HepG2 (cell line): ENCODE measurements around the gene PDE1C. TPM values are rescaled to one million over a fixed set of nuclear protein-coding genes. Genes with fewer than 3 reads are reported as not detected.

Experiments
- ATAC-seq: fragments of 200-7000 bp; cut with Tn5 transposase; 3 replicates; pipeline ENCODE4 v1.9.1; 2020; ENCODE audit warnings: mild to moderate bottlenecking, moderate library complexity
- BruUV-seq: library from RNA; stranded (reverse); fragments of 400-500 nt; replicated peaks from 2 replicates; lab custom pipeline; 2021; lab: Mats Ljungman, UMichigan
- CTCF ChIA-PET: fragments of 300-600 bp; formaldehyde crosslinking; extraction: SDS; loops from one replicate; lab custom pipeline; 2021; ENCODE audit warnings: low total read pairs, inconsistent platforms, low intra/inter-chr PET ratio; lab: Yijun Ruan, JAX
- POLR2A ChIA-PET: fragments of 350-600 bp; sonication (Branson Sonifier 250); formaldehyde crosslinking; loops from one replicate; lab custom pipeline; 2020; ENCODE audit warnings: antibody characterized with exemption, inconsistent platforms; lab: Yijun Ruan, JAX
- DNase-seq: peaks from one replicate; pipeline ENCODE4 v3.0.0-alpha.2; 2015; ENCODE audit warnings: low spot score
- FAIRE-seq: peaks from 3 replicates; lab custom pipeline; 2011; peaks lifted over from hg19 to GRCh38; lab: Jason Lieb, UNC
- H2AFZ ChIP-seq: one replicate; pipeline ENCODE4 v1.6.1; 2011; ENCODE audit warnings: low read length, inconsistent platforms
- H3K27ac ChIP-seq: fragments of 300-600 bp; 3 replicates; pipeline ENCODE4 v1.8.0; 2011; ENCODE audit warnings: mixed run types, mild to moderate bottlenecking, mixed read lengths, low read length, inconsistent platforms; ENCODE audit not compliant: insufficient read depth; ENCODE audit errors: extremely low read length
- H3K27me3 ChIP-seq, 2 experiments: fragments of 200-600 bp in 1 of 2; 2 replicates in 1 of 2; 3 replicates in 1 of 2; pipeline versions ENCODE4 v1.6.0 to v1.8.0; 2011; ENCODE audit warnings: low read length in 2 of 2, mild to moderate bottlenecking in 2 of 2, moderate library complexity in 2 of 2, inconsistent platforms in 1 of 2; ENCODE audit not compliant: insufficient read depth in 2 of 2, control insufficient read depth in 1 of 2
- H3K36me3 ChIP-seq, 2 experiments: fragments of 200-600 bp in 1 of 2; replicated peaks in 1 of 2; 2 replicates in 1 of 2; 3 replicates in 1 of 2; pipeline versions ENCODE4 v1.5.1 to v1.8.0; 2011; ENCODE audit warnings: low read length in 2 of 2, inconsistent platforms in 1 of 2; ENCODE audit not compliant: insufficient read depth in 2 of 2, control insufficient read depth in 1 of 2
- H3K4me1 ChIP-seq: 2 replicates; pipeline ENCODE4 v1.5.1; 2012; ENCODE audit warnings: low read length, inconsistent platforms; ENCODE audit not compliant: insufficient read depth
- H3K4me2 ChIP-seq: 2 replicates; pipeline ENCODE4 v1.6.0; 2011; ENCODE audit warnings: low read depth, low read length, inconsistent platforms
- H3K4me3 ChIP-seq, 3 experiments: fragments of 200-600 bp in 1 of 3; sonication (generic), shearing (Covaris generic) in 1 of 3; replicated peaks in 1 of 3; 2 replicates each; pipeline ENCODE4 v1.5.1; 2011 to 2016; ENCODE audit warnings: low read length in 3 of 3, inconsistent platforms in 2 of 3, low read depth in 2 of 3, mild to moderate bottlenecking in 2 of 3, control low read depth in 1 of 3, mixed read lengths in 1 of 3; ENCODE audit not compliant: insufficient read depth in 1 of 3
- H3K79me2 ChIP-seq: one replicate; pipeline ENCODE4 v1.6.1; 2011; ENCODE audit warnings: low read length, inconsistent platforms; ENCODE audit not compliant: insufficient read depth
- H3K9ac ChIP-seq: 2 replicates; pipeline ENCODE4 v1.6.0; 2011; ENCODE audit warnings: mild to moderate bottlenecking, low read depth, low read length, inconsistent platforms; ENCODE audit not compliant: insufficient read depth
- H3K9me3 ChIP-seq: 2 replicates; pipeline ENCODE4 v1.5.1; 2012; ENCODE audit warnings: mild to moderate bottlenecking, low read length
- H4K20me1 ChIP-seq: 2 replicates; pipeline ENCODE4 v1.6.0; 2011; ENCODE audit warnings: inconsistent platforms, mild to moderate bottlenecking, low read length, moderate library complexity; ENCODE audit not compliant: insufficient read depth
- ARNTL ChIP-seq: sonication (generic); formaldehyde crosslinking; IDR thresholded peaks from 2 replicates; pipeline ENCODE4 v1.4.0; 2020; ENCODE audit warnings: mild to moderate bottlenecking, missing genetic modification reagents
- GFI1 ChIP-seq: sonication (generic); formaldehyde crosslinking; IDR thresholded peaks from 2 replicates; pipeline ENCODE4 v1.5.0; 2020; ENCODE audit warnings: missing genetic modification reagents, mild to moderate bottlenecking, borderline replicate concordance
- GPBP1L1 ChIP-seq: sonication (generic); formaldehyde crosslinking; IDR thresholded peaks from 2 replicates; pipeline ENCODE4 v1.5.0; 2020; ENCODE audit warnings: mild to moderate bottlenecking, missing genetic modification reagents
- GPN1 ChIP-seq: sonication (generic); formaldehyde crosslinking; IDR thresholded peaks from 2 replicates; pipeline ENCODE4 v1.5.1; 2020; ENCODE audit warnings: missing genetic modification reagents, borderline replicate concordance
- JARID2 ChIP-seq: sonication (generic); formaldehyde crosslinking; IDR thresholded peaks from 2 replicates; pipeline ENCODE4 v1.8.1; 2023; ENCODE audit warnings: missing genetic modification reagents, inconsistent platforms; ENCODE audit not compliant: insufficient replicate concordance
- MBD4 ChIP-seq: IDR thresholded peaks from 2 replicates; pipeline ENCODE4 v1.6.1; 2012; ENCODE audit warnings: low read length, inconsistent platforms, borderline replicate concordance
- NR0B2 ChIP-seq: sonication (generic); formaldehyde crosslinking; IDR thresholded peaks from 2 replicates; pipeline ENCODE4 v1.4.0; 2020; ENCODE audit warnings: mild to moderate bottlenecking, missing genetic modification reagents
- NR2F2 ChIP-seq: IDR thresholded peaks from 2 replicates; pipeline ENCODE4 v1.6.1; 2012; ENCODE audit warnings: low read depth, inconsistent platforms, borderline replicate concordance
- SIX1 ChIP-seq: sonication (generic); formaldehyde crosslinking; IDR thresholded peaks from 2 replicates; pipeline ENCODE4 v1.4.0; 2020; ENCODE audit warnings: missing genetic modification reagents, borderline replicate concordance
- SP2 ChIP-seq: sonication (generic); formaldehyde crosslinking; IDR thresholded peaks from 2 replicates; pipeline ENCODE4 v1.5.1; 2020; ENCODE audit warnings: mild to moderate bottlenecking, missing genetic modification reagents
- ZNF101 ChIP-seq: sonication (generic); formaldehyde crosslinking; IDR thresholded peaks from 2 replicates; pipeline ENCODE4 v1.4.0; 2020; ENCODE audit warnings: mild to moderate bottlenecking, low read depth, missing genetic modification reagents, borderline replicate concordance
- ZNF12 ChIP-seq: sonication (generic); formaldehyde crosslinking; IDR thresholded peaks from 2 replicates; pipeline ENCODE4 v1.5.0; 2020; ENCODE audit warnings: missing genetic modification reagents
- ZNF124 ChIP-seq: sonication (generic); formaldehyde crosslinking; IDR thresholded peaks from 2 replicates; pipeline ENCODE4 v1.4.0; 2020; ENCODE audit warnings: missing genetic modification reagents
- ZNF496 ChIP-seq: sonication (generic); formaldehyde crosslinking; IDR thresholded peaks from 2 replicates; pipeline ENCODE4 v1.8.1; 2023; ENCODE audit warnings: mild to moderate bottlenecking, moderate library complexity, missing genetic modification reagents; ENCODE audit not compliant: insufficient replicate concordance
- WGBS: methylation state at CpG from one replicate; pipeline ENCODE4 v1.1.6; 2017; ENCODE audit warnings: low lambda C conversion rate; 5-methylcytosine and 5-hydroxymethylcytosine counted together
- in situ Hi-C: cut with HindIII; loops from 2 replicates; pipeline ENCODE4 v1.10.0; 2017; ENCODE audit warnings: low pct_unique_long_range_greater_than_20kb; ENCODE audit not compliant: extremely low pct_ligation_motif_present
- intact Hi-C: fragments of 100-400 bp; cut with micrococcal nuclease; formaldehyde crosslinking; loops from one replicate; pipeline ENCODE4 v1.10.0; 2022; ENCODE audit not compliant: unreplicated experiment
- polyA plus RNA-seq, 8 experiments: library from polyadenylated mRNA; depleted of rRNA in 3 of 8; stranded (reverse) in 7 of 8; unstranded in 1 of 8; fragments of >200 nt; fragmentation: Illumina TruSeq in 4 of 8; extraction: Trizol in 4 of 8; gene quantifications; 2 replicates each; pipeline versions ENCODE4 v1.2.1 to v1.2.3, GENCODE V29; 2011 to 2016; ENCODE audit warnings: low read depth in 4 of 8, missing spikeins in 1 of 8, mixed read lengths in 1 of 8; ENCODE audit not compliant: insufficient read depth in 1 of 8
- total RNA-seq, 5 experiments: library from RNA; depleted of rRNA; stranded (reverse); fragments of >200 nt; fragmentation: Illumina TruSeq; extraction: Trizol; gene quantifications; 2 replicates each; pipeline ENCODE4 v1.2.3, GENCODE V29; 2016; ENCODE audit warnings: low read depth in 1 of 5
- TF ChIP-seq, protein P1 (sequence below): sonication (generic); formaldehyde crosslinking; IDR thresholded peaks from 2 replicates; pipeline ENCODE4 v1.5.1; 2020; ENCODE audit warnings: mild to moderate bottlenecking, missing genetic modification reagents, borderline replicate concordance

The PDE1C gene
- total and polyA plus RNA-seq, 2 of the 13 experiments (the other 11 are each of a cell fraction or from before 2014, with no cell fraction given) = not detected

GRCh38 chr7:31751726-31752125 lies 318.5 kb downstream of the PDE1C start (continued):
- TF ChIP-seq NR0B2 (CRISPR knock-in tag) (no peak), ARNTL (CRISPR knock-in tag) (no peak), ZNF124 (CRISPR knock-in tag) (no peak), GFI1 (CRISPR knock-in tag) (no peak)
- TF ChIP-seq, all 625 proteins: peak for 0

- CTCF ChIA-PET = no interaction called here
- FAIRE-seq = no peak
- in situ Hi-C loops = loop anchor here (10.0 to 25.0 kb wide), 2 partner anchors 737 to 761 kb away; no protein-coding TSS in a partner anchor
- TF ChIP-seq, protein P1, sequence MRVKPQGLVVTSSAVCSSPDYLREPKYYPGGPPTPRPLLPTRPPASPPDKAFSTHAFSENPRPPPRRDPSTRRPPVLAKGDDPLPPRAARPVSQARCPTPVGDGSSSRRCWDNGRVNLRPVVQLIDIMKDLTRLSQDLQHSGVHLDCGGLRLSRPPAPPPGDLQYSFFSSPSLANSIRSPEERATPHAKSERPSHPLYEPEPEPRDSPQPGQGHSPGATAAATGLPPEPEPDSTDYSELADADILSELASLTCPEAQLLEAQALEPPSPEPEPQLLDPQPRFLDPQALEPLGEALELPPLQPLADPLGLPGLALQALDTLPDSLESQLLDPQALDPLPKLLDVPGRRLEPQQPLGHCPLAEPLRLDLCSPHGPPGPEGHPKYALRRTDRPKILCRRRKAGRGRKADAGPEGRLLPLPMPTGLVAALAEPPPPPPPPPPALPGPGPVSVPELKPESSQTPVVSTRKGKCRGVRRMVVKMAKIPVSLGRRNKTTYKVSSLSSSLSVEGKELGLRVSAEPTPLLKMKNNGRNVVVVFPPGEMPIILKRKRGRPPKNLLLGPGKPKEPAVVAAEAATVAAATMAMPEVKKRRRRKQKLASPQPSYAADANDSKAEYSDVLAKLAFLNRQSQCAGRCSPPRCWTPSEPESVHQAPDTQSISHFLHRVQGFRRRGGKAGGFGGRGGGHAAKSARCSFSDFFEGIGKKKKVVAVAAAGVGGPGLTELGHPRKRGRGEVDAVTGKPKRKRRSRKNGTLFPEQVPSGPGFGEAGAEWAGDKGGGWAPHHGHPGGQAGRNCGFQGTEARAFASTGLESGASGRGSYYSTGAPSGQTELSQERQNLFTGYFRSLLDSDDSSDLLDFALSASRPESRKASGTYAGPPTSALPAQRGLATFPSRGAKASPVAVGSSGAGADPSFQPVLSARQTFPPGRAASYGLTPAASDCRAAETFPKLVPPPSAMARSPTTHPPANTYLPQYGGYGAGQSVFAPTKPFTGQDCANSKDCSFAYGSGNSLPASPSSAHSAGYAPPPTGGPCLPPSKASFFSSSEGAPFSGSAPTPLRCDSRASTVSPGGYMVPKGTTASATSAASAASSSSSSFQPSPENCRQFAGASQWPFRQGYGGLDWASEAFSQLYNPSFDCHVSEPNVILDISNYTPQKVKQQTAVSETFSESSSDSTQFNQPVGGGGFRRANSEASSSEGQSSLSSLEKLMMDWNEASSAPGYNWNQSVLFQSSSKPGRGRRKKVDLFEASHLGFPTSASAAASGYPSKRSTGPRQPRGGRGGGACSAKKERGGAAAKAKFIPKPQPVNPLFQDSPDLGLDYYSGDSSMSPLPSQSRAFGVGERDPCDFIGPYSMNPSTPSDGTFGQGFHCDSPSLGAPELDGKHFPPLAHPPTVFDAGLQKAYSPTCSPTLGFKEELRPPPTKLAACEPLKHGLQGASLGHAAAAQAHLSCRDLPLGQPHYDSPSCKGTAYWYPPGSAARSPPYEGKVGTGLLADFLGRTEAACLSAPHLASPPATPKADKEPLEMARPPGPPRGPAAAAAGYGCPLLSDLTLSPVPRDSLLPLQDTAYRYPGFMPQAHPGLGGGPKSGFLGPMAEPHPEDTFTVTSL (CRISPR knock-in tag) = no peak
- TF ChIP-seq JARID2 (CRISPR knock-in tag) = no peak
- no peak for TF ChIP-seq ZNF12 (CRISPR knock-in tag)
- no peak for TF ChIP-seq GPN1 (CRISPR knock-in tag)
- TF ChIP-seq MBD4 = no peak
- no peak for TF ChIP-seq SP2 (CRISPR knock-in tag)
- no peak for TF ChIP-seq GPBP1L1
- no peak for TF ChIP-seq SIX1 (CRISPR knock-in tag)
- TF ChIP-seq NR2F2 = no peak
- no peak for TF ChIP-seq ZNF496 (CRISPR knock-in tag)
- TF ChIP-seq ZNF101 (CRISPR knock-in tag) = no peak
These were observed 322.1 kb downstream of the PDE1C start for GRCh38 chr7:31748084-31748483.

More at GRCh38 chr7:31748084-31748483, 322.1 kb downstream of the PDE1C start:
- Histone ChIP-seq H3K4me1 (no peaks in the 10 kb centered on the region), H3K9me3 (no peaks in the 10 kb centered on the region), H3K27ac (no peak overlapping the region), H3K9ac (no peak overlapping the region), H3K79me2 (no peaks in the 10 kb centered on the region), H3K4me3 (no peak overlapping the region), H2AFZ (no peak overlapping the region), H4K20me1 (no peaks in the 10 kb centered on the region), H3K4me2 (no peak overlapping the region), H3K27me3 (no peaks in the 10 kb centered on the region), H3K36me3 (no peaks in the 10 kb centered on the region)
- no TSS peak for BruUV-seq
- POLR2A ChIA-PET = no interaction called here
- no peak for ATAC-seq
- WGBS = 0% methylated on average over 1 of the region's 1 CpG
- intact Hi-C loops = no loop called here
- DNase-seq = no peak
